ENCODE measurements around the gene RELL2.

Gene RELL2

GRCh38 chr5:141617682-141618029 is 19.1 kb upstream of the RELL2 start (continued):
- no peak for TF ChIP-seq ZNF785 (tag by site-specific recombination; IDR thresholded peaks at IDR 0.05)
- TF ChIP-seq OSR2 (tag by site-specific recombination; IDR thresholded peaks at IDR 0.05): peak; percentile 67; the same call in 1 of the 2 replicates
- no peak for TF ChIP-seq GLI4 (tag by site-specific recombination; IDR thresholded peaks at IDR 0.05)
- peak; percentile 18 for TF ChIP-seq ZNF18 (tag by site-specific recombination; IDR thresholded peaks at IDR 0.05)
- peak; percentile 86 for TF ChIP-seq SP7 (tag by site-specific recombination; IDR thresholded peaks at IDR 0.05)
- TF ChIP-seq KLF7 (tag by site-specific recombination; IDR thresholded peaks at IDR 0.05; ENCODE audit: borderline replicate concordance): no peak
- TF ChIP-seq PRDM4 (tag by site-specific recombination; IDR thresholded peaks at IDR 0.05): peak; percentile 54; the same call in 1 of the 2 replicates
- TF ChIP-seq HOXC10 (CRISPR knock-in tag; IDR thresholded peaks at IDR 0.05): no peak
- TF ChIP-seq GLIS1 (tag by site-specific recombination; IDR thresholded peaks at IDR 0.05): peak; percentile 32
- TF ChIP-seq ZBTB20 (tag by site-specific recombination; IDR thresholded peaks at IDR 0.05): 0 out of 2 replicates have a peak, but pooled peaks have one; percentile 29
- no peak for TF ChIP-seq ZSCAN23 (tag by site-specific recombination; IDR thresholded peaks at IDR 0.05)
- peak; percentile 67; the same call in 1 of the 2 replicates for TF ChIP-seq MZF1 (tag by site-specific recombination; IDR thresholded peaks at IDR 0.05; ENCODE audit: borderline replicate concordance)
- peak; percentile 81 for TF ChIP-seq ZBTB17 (tag by site-specific recombination; IDR thresholded peaks at IDR 0.05)
- peak; percentile 75 for TF ChIP-seq INSM2 (tag by site-specific recombination; IDR thresholded peaks at IDR 0.05)
- TF ChIP-seq ZNF350 (tag by site-specific recombination; IDR thresholded peaks at IDR 0.05): no peak
- peak; percentile 86 for TF ChIP-seq ZNF24 (tag by site-specific recombination; IDR thresholded peaks at IDR 0.05)

GRCh38 chr5:141618030-141618803 is 18.6 kb upstream of the RELL2 start:
- Histone ChIP-seq H3K9me3 (ENCODE audit: control insufficient read depth, insufficient read depth, low read depth, low read length) (no peaks in the 10 kb centered on the region), H3K4me3 (ENCODE audit: low read depth, low read length) (peak overlapping the region; percentile 81), H3K4me1 (ENCODE audit: control insufficient read depth, insufficient read depth, low read length) (peaks cover 26% of the 10 kb centered on the region), H3K27ac (ENCODE audit: extremely low read depth, low read depth, low read length) (peak overlapping the region; percentile 78), H3K36me3 (ENCODE audit: control insufficient read depth in 2 of 2, insufficient read depth in 1 of 2, low read length in 2 of 2) (peaks cover 28 to 41% of the 10 kb centered on the region in 2 experiments)
- ChIA-PET CTCF (interaction anchor here (0.6 to 3.9 kb wide), 24 partner anchors 11 to 299 kb away, joined by 3 to 125 read pairs (median 5); partner anchors contain the start of genes HDAC3, PCDHGA11 and RELL2), POLR2A (interaction anchor here (0.5 to 3.0 kb wide), 11 partner anchors 11 to 305 kb away, joined by 3 to 42 read pairs (median 4); partner anchors contain the start of genes DELE1, HDAC3, RELL2 and TAF7)
- no peak for TF ChIP-seq ZNF518A (tag by site-specific recombination; conservative IDR thresholded peaks at IDR 0.05; ENCODE audit: low read depth)
- TF ChIP-seq ZNF785 (tag by site-specific recombination; IDR thresholded peaks at IDR 0.05): no peak
- no peak for TF ChIP-seq ZNF350 (tag by site-specific recombination; IDR thresholded peaks at IDR 0.05)
- TF ChIP-seq ZNF561 (tag by site-specific recombination; IDR thresholded peaks at IDR 0.05; ENCODE audit: borderline replicate concordance): no peak; the same call in 1 of the 2 replicates
- TF ChIP-seq ZNF391 (tag by site-specific recombination; IDR thresholded peaks at IDR 0.05; ENCODE audit: borderline replicate concordance, low read depth): no peak
- no peak for TF ChIP-seq TRIM28 (IDR thresholded peaks at IDR 0.05; ENCODE audit: borderline replicate concordance, low read length)
- no peak for TF ChIP-seq ZNF837 (tag by site-specific recombination; IDR thresholded peaks at IDR 0.05)
- no peak for TF ChIP-seq GLIS1 (tag by site-specific recombination; IDR thresholded peaks at IDR 0.05)
- no peak for TF ChIP-seq ZNF449 (tag by site-specific recombination; IDR thresholded peaks at IDR 0.05)
- TF ChIP-seq ZNF366 (tag by site-specific recombination; conservative IDR thresholded peaks at IDR 0.05): peak; percentile 79

Measured in HEK293 (cell line).